ENCODE results near the gene HDAC2. TPM values are rescaled to one million over a fixed set of nuclear protein-coding genes. Genes with fewer than 3 reads are reported as not detected.

Gene HDAC2
- total RNA-seq, 1 experiment from 2014 or later = 206 TPM

- no peak overlapping the region for H3K4me3 ChIP-seq (ENCODE audit: low read depth in 2 of 2, low read length in 2 of 2)
- H3K9me3 ChIP-seq (ENCODE audit: control insufficient read depth, insufficient read depth, low read depth, low read length) = no peaks in the 10 kb centered on the region
- no TSS peak for BruUV-seq (replicated peaks)
- ATAC-seq (no peak), DNase-seq (ENCODE audit: low read depth, low spot score) (no peak)
- intact Hi-C loops (cut with micrococcal nuclease; ENCODE audit: unreplicated experiment) = loop anchor here (10.0 kb wide), 1 partner anchor 1559 kb away; no protein-coding TSS in a partner anchor
- no peaks in the 10 kb centered on the region for H3K27me3 ChIP-seq (ENCODE audit: control insufficient read depth, insufficient read depth, low read length)
- no peaks in the 10 kb centered on the region for H3K36me3 ChIP-seq (ENCODE audit: control insufficient read depth, insufficient read depth, low read length)
- no peak overlapping the region for H3K27ac ChIP-seq (ENCODE audit: low read length)
- no peaks in the 10 kb centered on the region for H3K4me1 ChIP-seq (ENCODE audit: control insufficient read depth, insufficient read depth, low read length)
- ChIA-PET POLR2A (no interaction called here), CTCF (interaction anchor here (0.6 kb wide), 1 partner anchor 14 kb away, joined by 3 read pairs; no protein-coding TSS in a partner anchor)
- TF ChIP-seq CTCF (IDR thresholded peaks at IDR 0.05) (no peak), POLR2AphosphoS5 (IDR thresholded peaks at IDR 0.05; ENCODE audit: low read depth, low read length) (no peak), SIN3A (IDR thresholded peaks at IDR 0.05; ENCODE audit: borderline replicate concordance, insufficient read depth, low read depth, low read length) (no peak), TCF7L2 (IDR thresholded peaks at IDR 0.05; ENCODE audit: low read depth, low read length) (no peak)
- TF ChIP-seq, protein P1, sequence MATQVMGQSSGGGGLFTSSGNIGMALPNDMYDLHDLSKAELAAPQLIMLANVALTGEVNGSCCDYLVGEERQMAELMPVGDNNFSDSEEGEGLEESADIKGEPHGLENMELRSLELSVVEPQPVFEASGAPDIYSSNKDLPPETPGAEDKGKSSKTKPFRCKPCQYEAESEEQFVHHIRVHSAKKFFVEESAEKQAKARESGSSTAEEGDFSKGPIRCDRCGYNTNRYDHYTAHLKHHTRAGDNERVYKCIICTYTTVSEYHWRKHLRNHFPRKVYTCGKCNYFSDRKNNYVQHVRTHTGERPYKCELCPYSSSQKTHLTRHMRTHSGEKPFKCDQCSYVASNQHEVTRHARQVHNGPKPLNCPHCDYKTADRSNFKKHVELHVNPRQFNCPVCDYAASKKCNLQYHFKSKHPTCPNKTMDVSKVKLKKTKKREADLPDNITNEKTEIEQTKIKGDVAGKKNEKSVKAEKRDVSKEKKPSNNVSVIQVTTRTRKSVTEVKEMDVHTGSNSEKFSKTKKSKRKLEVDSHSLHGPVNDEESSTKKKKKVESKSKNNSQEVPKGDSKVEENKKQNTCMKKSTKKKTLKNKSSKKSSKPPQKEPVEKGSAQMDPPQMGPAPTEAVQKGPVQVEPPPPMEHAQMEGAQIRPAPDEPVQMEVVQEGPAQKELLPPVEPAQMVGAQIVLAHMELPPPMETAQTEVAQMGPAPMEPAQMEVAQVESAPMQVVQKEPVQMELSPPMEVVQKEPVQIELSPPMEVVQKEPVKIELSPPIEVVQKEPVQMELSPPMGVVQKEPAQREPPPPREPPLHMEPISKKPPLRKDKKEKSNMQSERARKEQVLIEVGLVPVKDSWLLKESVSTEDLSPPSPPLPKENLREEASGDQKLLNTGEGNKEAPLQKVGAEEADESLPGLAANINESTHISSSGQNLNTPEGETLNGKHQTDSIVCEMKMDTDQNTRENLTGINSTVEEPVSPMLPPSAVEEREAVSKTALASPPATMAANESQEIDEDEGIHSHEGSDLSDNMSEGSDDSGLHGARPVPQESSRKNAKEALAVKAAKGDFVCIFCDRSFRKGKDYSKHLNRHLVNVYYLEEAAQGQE (IDR thresholded peaks at IDR 0.05; ENCODE audit: insufficient read depth in 1 of 2, low read depth in 2 of 2, low read length in 1 of 2) = no peak
- in situ Hi-C loops (cut with HindIII; ENCODE audit: low pct_unique_long_range_greater_than_20kb, low sequenced_read_pairs) = no loop called here
Measured at GRCh38 chr6:113893451-113893850, 77.5 kb downstream of the HDAC2 start.

DNA sequence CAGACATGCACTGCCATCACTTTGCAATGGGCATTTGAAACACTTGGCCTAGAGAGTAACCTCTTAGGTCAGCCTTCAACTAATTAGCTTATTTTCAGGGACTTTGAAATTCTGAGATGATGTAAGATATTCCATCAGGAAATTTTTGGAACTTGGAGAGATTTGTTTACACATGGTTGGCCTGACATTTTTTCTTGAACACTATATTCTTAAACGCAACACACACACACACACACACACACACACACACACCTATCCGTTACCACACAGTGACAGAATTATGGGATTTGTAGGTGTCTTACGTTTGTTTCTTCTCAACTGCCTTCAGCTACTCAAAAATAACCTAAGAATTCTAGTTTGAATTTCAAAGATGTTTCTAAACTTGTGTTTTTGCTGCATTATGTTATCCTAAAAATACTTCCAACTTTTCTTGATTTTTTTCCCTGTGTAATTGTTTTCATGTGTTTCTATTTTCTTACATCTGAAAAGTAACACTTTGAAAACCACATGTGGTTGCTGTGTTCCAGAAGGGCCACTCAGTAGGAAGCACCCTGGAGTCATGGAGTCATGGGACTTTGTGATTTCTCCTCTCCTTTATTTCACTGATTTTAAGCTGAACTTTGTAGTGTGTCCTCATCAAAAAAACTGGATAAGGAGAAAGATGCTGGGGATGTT is 81.9 kb downstream of the HDAC2 start:
- no peak for DNase-seq (ENCODE audit: low read depth, low spot score)
- intact Hi-C loops (cut with micrococcal nuclease; ENCODE audit: unreplicated experiment) = no loop called here
- H3K4me1 ChIP-seq (ENCODE audit: control insufficient read depth, insufficient read depth, low read length) = no peaks in the 10 kb centered on the region
- TF ChIP-seq CTCF (IDR thresholded peaks at IDR 0.05) (no peak), SIN3A (IDR thresholded peaks at IDR 0.05; ENCODE audit: borderline replicate concordance, insufficient read depth, low read depth, low read length) (no peak), POLR2AphosphoS5 (IDR thresholded peaks at IDR 0.05; ENCODE audit: low read depth, low read length) (no peak), TCF7L2 (IDR thresholded peaks at IDR 0.05; ENCODE audit: low read depth, low read length) (no peak)
- TF ChIP-seq, protein P1 (IDR thresholded peaks at IDR 0.05; ENCODE audit: insufficient read depth in 1 of 2, low read depth in 2 of 2, low read length in 1 of 2) = no peak
- CTCF ChIA-PET = interaction anchor here (0.6 to 0.8 kb wide), 2 partner anchors 1122 to 1594 kb away, joined by 6 to 8 read pairs; no protein-coding TSS in a partner anchor
- in situ Hi-C loops (cut with HindIII; ENCODE audit: low pct_unique_long_range_greater_than_20kb, low sequenced_read_pairs) = no loop called here
- no peak for ATAC-seq
- no peaks in the 10 kb centered on the region for H3K9me3 ChIP-seq (ENCODE audit: control insufficient read depth, insufficient read depth, low read depth, low read length)
- H3K36me3 ChIP-seq (ENCODE audit: control insufficient read depth, insufficient read depth, low read length) = no peaks in the 10 kb centered on the region
- BruUV-seq (replicated peaks) = no TSS peak
- no peak overlapping the region for H3K27ac ChIP-seq (ENCODE audit: low read length)
- H3K4me3 ChIP-seq (ENCODE audit: low read depth in 2 of 2, low read length in 2 of 2) = no peak overlapping the region
- H3K27me3 ChIP-seq (ENCODE audit: control insufficient read depth, insufficient read depth, low read length) = no peaks in the 10 kb centered on the region
- POLR2A ChIA-PET = interaction anchor here (0.5 kb wide), 1 partner anchor 28 kb away, joined by 3 read pairs; no protein-coding TSS in a partner anchor
